ENCODE results near the gene TICAM1. TPM values are rescaled to one million over a fixed set of nuclear protein-coding genes. Genes with fewer than 3 reads are reported as not detected.
"Not testable (repeated sequence)": the region's sequence is repeated elsewhere in the genome, so short reads cannot be mapped to it uniquely, and the experiment has no call there.

The TICAM1 gene
- polyA plus RNA-seq, 6 donors from 2014 or later = 1.0 to 22.4 (median 9.6) TPM

GRCh38 chr19:4792019-4792865 is 39.3 kb downstream of the TICAM1 start:
- DNase-seq = peak; percentile 30

GRCh38 chr19:4791183-4792018 is 40.1 kb downstream of the TICAM1 start, which contains the start of gene FEM1A:
FEM1A (plus strand) TSS chr19:4791734; CDS start chr19:4791855, 121 bp downstream.
- peaks cover 0 to under 1% of the 10 kb centered on the region in 2 donors for H3K36me3 Mint-ChIP-seq
- H3K9me3 Mint-ChIP-seq = no peaks in the 10 kb centered on the region
- DNase-seq = peak; percentile 99
- H3K4me3 Mint-ChIP-seq = peak within 1 kb of the TSS; percentile 70 to 93 (median 88)
- H3K27me3 Mint-ChIP-seq = peaks cover 0 to under 1% (median 0%) of the 10 kb centered on the region in 3 donors
- peaks cover 4 to 39% (median 29%) of the 10 kb centered on the region in 3 donors for H3K4me1 Mint-ChIP-seq
- peak within 1 kb of the TSS; percentile 75 to 94 (median 88) for H3K27ac Mint-ChIP-seq
- peak; percentile 86 to 88 for ATAC-seq (ENCODE audit: low read depth in 2 of 2)

More at GRCh38 chr19:4792019-4792865, 39.3 kb downstream of the TICAM1 start:
- not testable (repeated sequence) for H3K36me3 Mint-ChIP-seq; H3K27me3 Mint-ChIP-seq; ATAC-seq (ENCODE audit: low read depth in 2 of 2); H3K9me3 Mint-ChIP-seq
- peak overlapping the region in 5 of 6 donors; percentile 36 to 94 (median 75) for H3K27ac Mint-ChIP-seq
- H3K4me3 Mint-ChIP-seq = peak overlapping the region; percentile 65 to 93 (median 83)
- H3K4me1 Mint-ChIP-seq = peaks cover 6 to 44% (median 35%) of the 10 kb centered on the region in 3 donors

- Mint-ChIP-seq H3K4me3 (peak overlapping the region in 2 of 8 donors; percentile 55 to 67), H3K27me3 (peaks cover 0 to 20% (median 4%) of the 10 kb centered on the region in 3 donors)
- H3K9me3 Mint-ChIP-seq; ATAC-seq (ENCODE audit: low read depth in 2 of 2); DNase-seq; H3K27ac Mint-ChIP-seq; H3K36me3 Mint-ChIP-seq; H3K4me1 Mint-ChIP-seq: not testable (repeated sequence)
These were observed 45.0 kb downstream of the TICAM1 start for GRCh38 chr19:4786412-4787016.

GRCh38 chr19:4781801-4782200 is 49.7 kb downstream of the TICAM1 start:
- H3K36me3 Mint-ChIP-seq = no peaks in the 10 kb centered on the region
- peaks cover 0 to 10% (median 0%) of the 10 kb centered on the region in 7 donors for H3K9me3 Mint-ChIP-seq
- H3K27ac Mint-ChIP-seq = no peak overlapping the region
- peaks cover 0 to 3% (median 0%) of the 10 kb centered on the region in 3 donors for H3K4me1 Mint-ChIP-seq
- peaks cover 9 to 22% (median 11%) of the 10 kb centered on the region in 3 donors for H3K27me3 Mint-ChIP-seq
- DNase-seq (no peak), ATAC-seq (ENCODE audit: low read depth in 2 of 2) (no peak)
- peak overlapping the region in 1 of 8 donors; percentile 53 for H3K4me3 Mint-ChIP-seq

- no peaks in the 10 kb centered on the region for H3K36me3 Mint-ChIP-seq
- H3K4me3 Mint-ChIP-seq = no peak overlapping the region
- ATAC-seq (ENCODE audit: low read depth in 2 of 2) = no peak
- H3K9me3 Mint-ChIP-seq = peaks cover 0 to 10% (median 0%) of the 10 kb centered on the region in 7 donors
- peaks cover 0 to 3% (median 0%) of the 10 kb centered on the region in 3 donors for H3K4me1 Mint-ChIP-seq
- no peak overlapping the region for H3K27ac Mint-ChIP-seq
- peaks cover 9 to 23% (median 12%) of the 10 kb centered on the region in 3 donors for H3K27me3 Mint-ChIP-seq
- no peak for DNase-seq
These were observed 50.7 kb downstream of the TICAM1 start for GRCh38 chr19:4780860-4781259.

GRCh38 chr19:4778124-4778523 is 53.4 kb downstream of the TICAM1 start:
- Mint-ChIP-seq H3K9me3 (peaks cover 0 to 10% (median 3%) of the 10 kb centered on the region in 7 donors), H3K27me3 (peaks cover 13 to 23% (median 18%) of the 10 kb centered on the region in 3 donors)
- H3K4me3 Mint-ChIP-seq; DNase-seq; H3K27ac Mint-ChIP-seq; H3K4me1 Mint-ChIP-seq; H3K36me3 Mint-ChIP-seq; ATAC-seq (ENCODE audit: low read depth in 2 of 2): not testable (repeated sequence)

GRCh38 chr19:4776436-4777211 is 54.9 kb downstream of the TICAM1 start:
- H3K9me3 Mint-ChIP-seq = peaks cover 0 to 9% (median 3%) of the 10 kb centered on the region in 7 donors
- DNase-seq (no peak), ATAC-seq (ENCODE audit: low read depth in 2 of 2) (no peak)
- no peak overlapping the region for H3K4me3 Mint-ChIP-seq
- H3K36me3 Mint-ChIP-seq = no peaks in the 10 kb centered on the region
- H3K27ac Mint-ChIP-seq = no peak overlapping the region
- H3K4me1 Mint-ChIP-seq = peaks cover 0 to 8% (median 6%) of the 10 kb centered on the region in 3 donors
- peaks cover 28 to 33% (median 28%) of the 10 kb centered on the region in 3 donors for H3K27me3 Mint-ChIP-seq

- Mint-ChIP-seq H3K4me1 (peaks cover 0 to 6% (median 6%) of the 10 kb centered on the region in 3 donors), H3K27me3 (peaks cover 27 to 33% (median 28%) of the 10 kb centered on the region in 3 donors)
These were observed 55.8 kb downstream of the TICAM1 start for GRCh38 chr19:4775627-4776152.

GRCh38 chr19:4774136-4774535 is 57.4 kb downstream of the TICAM1 start:
- peaks cover 0 to 12% (median 10%) of the 10 kb centered on the region in 3 donors for H3K4me1 Mint-ChIP-seq
- ATAC-seq (ENCODE audit: low read depth in 2 of 2) (peak in 1 of 2 donors; percentile 20), DNase-seq (no peak)
- H3K27ac Mint-ChIP-seq = peak overlapping the region in 1 of 6 donors; percentile 20
- no peaks in the 10 kb centered on the region for H3K36me3 Mint-ChIP-seq
- peaks cover 27 to 38% (median 28%) of the 10 kb centered on the region in 3 donors for H3K27me3 Mint-ChIP-seq
- no peak overlapping the region for H3K4me3 Mint-ChIP-seq
- H3K9me3 Mint-ChIP-seq = peaks cover 0 to 7% (median 2%) of the 10 kb centered on the region in 7 donors

More at GRCh38 chr19:4775627-4776152, 55.8 kb downstream of the TICAM1 start:
- Mint-ChIP-seq H3K36me3 (no peaks in the 10 kb centered on the region), H3K9me3 (peaks cover 0 to 5% (median 2%) of the 10 kb centered on the region in 7 donors), H3K27ac (no peak overlapping the region), H3K4me3 (no peak overlapping the region)
- DNase-seq (no peak), ATAC-seq (ENCODE audit: low read depth in 2 of 2) (no peak)

- H3K9me3 Mint-ChIP-seq = peaks cover 0 to 7% (median 2%) of the 10 kb centered on the region in 7 donors
These were observed 58.4 kb downstream of the TICAM1 start for GRCh38 chr19:4773047-4773640.

GRCh38 chr19:4772566-4772965 is 58.9 kb downstream of the TICAM1 start:
- peaks cover 0 to 7% (median 2%) of the 10 kb centered on the region in 7 donors for H3K9me3 Mint-ChIP-seq
- H3K27ac Mint-ChIP-seq = peak overlapping the region in 1 of 6 donors; percentile 71
- H3K4me3 Mint-ChIP-seq = no peak overlapping the region
- DNase-seq (no peak), ATAC-seq (ENCODE audit: low read depth in 2 of 2) (no peak)
- H3K27me3 Mint-ChIP-seq = peaks cover 19 to 46% (median 28%) of the 10 kb centered on the region in 3 donors
- H3K4me1 Mint-ChIP-seq = peaks cover 0 to 13% (median 10%) of the 10 kb centered on the region in 3 donors
- no peaks in the 10 kb centered on the region for H3K36me3 Mint-ChIP-seq

More at GRCh38 chr19:4773047-4773640, 58.4 kb downstream of the TICAM1 start:
- Mint-ChIP-seq H3K4me3 (no peak overlapping the region), H3K4me1 (peaks cover 0 to 13% (median 10%) of the 10 kb centered on the region in 3 donors), H3K27ac (peak overlapping the region in 1 of 6 donors; percentile 71), H3K27me3 (peaks cover 25 to 40% (median 27%) of the 10 kb centered on the region in 3 donors), H3K36me3 (no peaks in the 10 kb centered on the region)
- ATAC-seq (ENCODE audit: low read depth in 2 of 2) = no peak
- DNase-seq = no peak
